Liver (tissue), 5 donors: ENCODE results near the gene FMO3. TPM values are rescaled to one million over a fixed set of nuclear protein-coding genes. Genes with fewer than 3 reads are reported as not detected.

Source experiments
- polyA plus RNA-seq, 2 donors: library from polyadenylated mRNA; stranded (reverse) in 1 of 2; unstranded in 1 of 2; fragments of 200-250 nt in 1 of 2; fragments of >200 nt in 1 of 2; fragmentation: Nextera tagmentation in 1 of 2; extraction: Ambion mirVana in 1 of 2; gene quantifications; one replicate each; pipeline versions ENCODE4 v1.2.1 to v1.2.3, GENCODE V29; 2013 to 2015
- small RNA-seq: library from RNA; depleted of rRNA; stranded (forward); fragments of <200 nt; gene quantifications from one replicate; pipeline ENCODE3, GENCODE V24; 2014
- total RNA-seq, 2 donors: library from RNA; depleted of rRNA; stranded (reverse); fragments of >200 nt; gene quantifications; one replicate each; pipeline ENCODE4 v1.2.3, GENCODE V29; 2014
- donor health status: healthy.
- donor health status: healthy.
- donor health status: healthy.

Gene FMO3
- total and polyA plus RNA-seq, 4 donors: 11.1 to 276 (median 123) TPM

Small RNA genes lying within 50 kb of the gene (small RNA-seq; reads per million reads assigned to genes)
- 0.53 reads per million, percentile 59 among the genes with 10 or more reads in this experiment for gene MIR1295A

Other genes starting within 250 kb of the FMO3 start
- gene MROH9, start 155.4 kb upstream of the FMO3 start, total RNA-seq: not detected
- gene MROH9, start 155.4 kb upstream of the FMO3 start, polyA plus RNA-seq: not detected
- under 1 TPM; 0.14 to 0.84 TPM for gene FMO2, start 94.4 kb downstream of the FMO3 start, total RNA-seq
- gene FMO2, start 94.4 kb downstream of the FMO3 start, polyA plus RNA-seq: 1 to 10 TPM; 1.4 to 1.6 TPM
- gene FMO1, start 157.6 kb downstream of the FMO3 start, total RNA-seq: 10 to 100 TPM in 1 of 2 donors, under 1 TPM in 1; 0.33 to 26.3 TPM
- gene FMO1, start 157.6 kb downstream of the FMO3 start, polyA plus RNA-seq: under 1 TPM; 0.13 to 0.90 TPM
- 10 to 100 TPM in 1 of 2 donors, 1 to 10 TPM in 1; 7.2 to 26.9 TPM for gene FMO4, start 223.3 kb downstream of the FMO3 start, total RNA-seq
- 10 to 100 TPM in 1 of 2 donors, 1 to 10 TPM in 1; 7.6 to 11.0 TPM for gene FMO4, start 223.3 kb downstream of the FMO3 start, polyA plus RNA-seq